Caki2 (cell line): ENCODE data around the gene TMEM127. TPM values are rescaled to one million over a fixed set of nuclear protein-coding genes. Genes with fewer than 3 reads are reported as not detected.
"Not testable (repeated sequence)": the region's sequence is repeated elsewhere in the genome, so short reads cannot be mapped to it uniquely, and the experiment has no call there.

ENCODE experiments used
- DNase-seq: peaks from one replicate; pipeline ENCODE4 v3.0.0-alpha.2; 2015; ENCODE audit warnings: low read depth
- in situ Hi-C: cut with HindIII; loops from 2 replicates; pipeline ENCODE4 v1.10.0; 2016; ENCODE audit warnings: low sequenced_read_pairs, low pct_unique_long_range_greater_than_20kb, mixed read lengths
- total RNA-seq: library from RNA; depleted of rRNA; stranded (reverse); fragments of >200 nt; shearing (Covaris generic); gene quantifications from 2 replicates; pipeline ENCODE4 v1.2.3, GENCODE V29; 2014; ENCODE audit warnings: low replicate concordance

TMEM127 gene
- total RNA-seq, 1 experiment from 2014 or later = 17.4 TPM

GRCh38 chr2:96247896-96248295 lies 17.9 kb downstream of the TMEM127 start:
- in situ Hi-C loops = no loop called here
- no peak for DNase-seq

- DNase-seq = no peak
- in situ Hi-C loops = no loop called here
Observed at GRCh38 chr2:96247009-96247408, 18.8 kb downstream of the TMEM127 start.

GRCh38 chr2:96245609-96246390 lies 20.0 kb downstream of the TMEM127 start:
- no peak for DNase-seq
- in situ Hi-C loops = no loop called here

- no peak for DNase-seq
- in situ Hi-C loops = no loop called here
Observed at GRCh38 chr2:96243843-96244242, 22.0 kb downstream of the TMEM127 start.

- no peak for DNase-seq
- in situ Hi-C loops = no loop called here
Observed at GRCh38 chr2:96241900-96242611, 23.7 kb downstream of the TMEM127 start.

GRCh38 chr2:96241227-96241626 lies 24.6 kb downstream of the TMEM127 start:
- no peak for DNase-seq
- in situ Hi-C loops = no loop called here

- in situ Hi-C loops = no loop called here
- no peak for DNase-seq
Observed at GRCh38 chr2:96240341-96241038, 25.3 kb downstream of the TMEM127 start.

- in situ Hi-C loops = no loop called here
- DNase-seq = no peak
Observed at GRCh38 chr2:96239745-96240264, 26.0 kb downstream of the TMEM127 start.

GRCh38 chr2:96239091-96239490 lies 26.7 kb downstream of the TMEM127 start:
- in situ Hi-C loops = no loop called here
- DNase-seq = no peak

GRCh38 chr2:96238266-96238665 lies 27.5 kb downstream of the TMEM127 start:
- in situ Hi-C loops = no loop called here
- no peak for DNase-seq

- no peak for DNase-seq
- in situ Hi-C loops = no loop called here
Observed at GRCh38 chr2:96236882-96237281, 28.9 kb downstream of the TMEM127 start.

- in situ Hi-C loops = no loop called here
- no peak for DNase-seq
Observed at GRCh38 chr2:96233880-96234316, 31.9 kb downstream of the TMEM127 start.

GRCh38 chr2:96233436-96233835 lies 32.4 kb downstream of the TMEM127 start:
- in situ Hi-C loops = no loop called here
- DNase-seq = no peak

- in situ Hi-C loops = no loop called here
- no peak for DNase-seq
Observed at GRCh38 chr2:96231316-96231715, 34.5 kb downstream of the TMEM127 start.

GRCh38 chr2:96225016-96225533 lies 40.7 kb downstream of the TMEM127 start:
- in situ Hi-C loops = no loop called here
- no peak for DNase-seq

GRCh38 chr2:96221106-96221505 lies 44.7 kb downstream of the TMEM127 start:
- DNase-seq, in situ Hi-C loops: not testable (repeated sequence)

GRCh38 chr2:96219959-96220358 lies 45.8 kb downstream of the TMEM127 start:
- DNase-seq, in situ Hi-C loops: not testable (repeated sequence)

- DNase-seq = no peak
- in situ Hi-C loops = no loop called here
Observed at GRCh38 chr2:96218508-96219131, 47.2 kb downstream of the TMEM127 start.
